HUDEP-2 (cell line): ENCODE measurements around the gene CDK5RAP3.
A peak's percentile ranks its signal among the peaks of the same experiment; 100 is the strongest.
"Not testable (repeated sequence)": the region's sequence is repeated elsewhere in the genome, so short reads cannot be mapped to it uniquely, and the experiment has no call there.

Experiments
- DNase-seq, 76 experiments: peaks; one replicate each; lab custom pipeline; 2025; ENCODE audit not compliant: unreplicated experiment in 76 of 76; lab: John Stamatoyannopoulos, UW

CDK5RAP3 gene

DNA sequence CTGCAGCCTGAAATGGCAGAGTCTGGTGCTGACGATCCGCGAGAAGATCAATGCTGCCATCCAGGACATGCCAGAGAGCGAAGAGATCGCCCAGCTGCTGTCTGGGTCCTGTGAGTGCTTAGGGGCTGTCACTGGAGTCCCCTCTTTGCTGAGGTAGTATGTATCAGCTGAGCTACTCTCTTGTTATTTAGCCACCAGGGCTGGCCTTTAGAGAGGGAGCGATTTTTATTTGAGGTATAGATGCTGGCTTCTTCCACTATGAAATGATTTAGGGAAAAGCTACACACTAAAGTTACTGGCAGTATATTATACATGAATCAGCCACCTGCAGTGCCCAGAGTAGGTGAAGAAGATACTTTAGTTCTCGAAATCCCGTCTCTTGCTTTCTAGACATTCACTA is 2.6 kb downstream of the CDK5RAP3 start:
- DNase-seq = no peak

DNA sequence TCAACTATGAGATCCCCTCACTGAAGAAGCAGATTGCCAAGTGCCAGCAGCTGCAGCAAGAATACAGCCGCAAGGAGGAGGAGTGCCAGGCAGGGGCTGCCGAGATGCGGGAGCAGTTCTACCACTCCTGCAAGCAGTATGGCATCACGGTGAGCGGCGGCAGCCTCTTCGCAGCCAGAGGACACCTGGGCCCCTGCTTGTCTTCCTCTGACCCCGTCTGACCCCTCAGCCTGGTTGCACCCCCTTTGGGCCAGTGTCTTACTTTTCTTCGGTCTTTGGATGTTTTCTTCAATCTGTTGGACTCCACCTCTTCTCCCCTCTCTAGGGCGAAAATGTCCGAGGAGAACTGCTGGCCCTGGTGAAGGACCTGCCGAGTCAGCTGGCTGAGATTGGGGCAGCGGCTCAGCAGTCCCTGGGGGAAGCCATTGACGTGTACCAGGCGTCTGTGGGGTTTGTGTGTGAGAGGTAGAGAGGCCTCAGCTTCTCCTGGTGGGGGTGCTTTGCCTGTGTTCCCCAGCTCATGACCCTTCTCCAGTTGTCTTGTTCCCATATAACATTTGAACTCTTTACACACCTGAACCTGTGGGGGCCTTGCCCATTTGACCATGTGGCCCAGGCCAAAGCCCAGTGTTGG is 4.4 kb downstream of the CDK5RAP3 start:
- no peak for DNase-seq

DNA sequence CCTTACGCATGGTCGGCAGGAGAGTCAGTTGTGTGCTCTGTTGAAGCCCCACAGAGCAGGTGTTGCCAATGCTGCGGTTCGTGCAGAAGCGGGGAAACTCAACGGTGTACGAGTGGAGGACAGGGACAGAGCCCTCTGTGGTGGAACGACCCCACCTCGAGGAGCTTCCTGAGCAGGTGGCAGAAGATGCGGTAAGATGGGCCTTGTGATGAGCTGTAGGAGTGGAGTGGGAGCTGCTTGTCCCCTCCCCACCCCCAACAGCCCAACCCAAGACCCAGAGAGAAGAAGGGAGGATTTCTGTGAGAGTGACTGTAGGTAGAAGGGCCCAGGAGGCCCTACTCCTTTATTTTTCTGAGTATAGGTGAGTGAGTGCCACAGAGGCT is 4.9 kb downstream of the CDK5RAP3 start:
- DNase-seq = no peak

DNA sequence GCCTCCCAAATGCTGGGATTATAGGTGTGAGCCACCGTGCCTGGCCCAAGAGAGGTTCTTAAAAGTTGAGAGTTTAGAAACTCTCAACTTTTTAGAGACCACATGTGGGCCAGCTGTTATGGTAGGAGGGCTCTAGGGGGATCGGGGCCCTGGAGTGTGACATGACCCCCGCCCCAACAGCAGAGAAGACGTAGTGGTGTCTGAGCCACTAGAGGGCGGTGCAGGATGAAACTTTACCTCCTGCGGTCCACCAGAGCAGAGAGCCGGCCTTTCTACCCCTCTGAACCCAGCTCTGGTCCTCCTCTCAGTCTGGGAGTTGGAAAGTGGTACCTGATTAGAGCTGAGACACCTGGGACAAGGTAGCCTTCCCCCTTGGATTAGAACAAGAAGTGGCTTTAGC is 7.4 kb downstream of the CDK5RAP3 start:
- peak in 49 of 76 experiments; percentile 3 to 55 (median 23) for DNase-seq

DNA sequence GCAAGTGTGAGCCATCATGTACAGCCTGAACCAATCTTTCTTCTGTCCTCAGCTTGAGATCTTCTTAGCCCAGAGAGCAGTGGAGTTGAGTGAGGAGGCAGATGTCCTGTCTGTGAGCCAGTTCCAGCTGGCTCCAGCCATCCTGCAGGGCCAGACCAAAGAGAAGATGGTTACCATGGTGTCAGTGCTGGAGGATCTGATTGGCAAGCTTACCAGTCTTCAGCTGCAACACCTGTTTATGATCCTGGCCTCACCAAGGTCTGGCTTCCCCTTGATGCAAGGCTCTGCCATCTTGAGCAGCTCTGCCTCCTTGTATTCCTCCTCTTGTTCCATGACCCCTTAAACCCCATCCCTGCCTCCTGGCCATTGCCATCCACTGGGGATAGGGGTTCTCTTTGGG is 9.6 kb downstream of the CDK5RAP3 start:
- no peak for DNase-seq

DNA sequence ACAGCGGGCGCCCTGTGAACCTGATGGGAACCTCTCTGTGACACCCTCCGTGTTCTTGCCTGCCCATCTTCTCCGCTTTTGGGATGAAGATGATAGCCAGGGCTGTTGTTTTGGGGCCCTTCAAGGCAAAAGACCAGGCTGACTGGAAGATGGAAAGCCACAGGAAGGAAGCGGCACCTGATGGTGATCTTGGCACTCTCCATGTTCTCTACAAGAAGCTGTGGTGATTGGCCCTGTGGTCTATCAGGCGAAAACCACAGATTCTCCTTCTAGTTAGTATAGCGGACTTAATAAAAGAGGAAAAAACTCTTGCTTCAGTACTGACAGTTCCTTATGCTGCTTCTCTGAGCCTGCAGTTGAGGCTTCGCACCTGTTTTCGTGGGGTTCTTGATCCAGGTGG is 10.5 kb downstream of the CDK5RAP3 start:
- DNase-seq = no peak

DNA sequence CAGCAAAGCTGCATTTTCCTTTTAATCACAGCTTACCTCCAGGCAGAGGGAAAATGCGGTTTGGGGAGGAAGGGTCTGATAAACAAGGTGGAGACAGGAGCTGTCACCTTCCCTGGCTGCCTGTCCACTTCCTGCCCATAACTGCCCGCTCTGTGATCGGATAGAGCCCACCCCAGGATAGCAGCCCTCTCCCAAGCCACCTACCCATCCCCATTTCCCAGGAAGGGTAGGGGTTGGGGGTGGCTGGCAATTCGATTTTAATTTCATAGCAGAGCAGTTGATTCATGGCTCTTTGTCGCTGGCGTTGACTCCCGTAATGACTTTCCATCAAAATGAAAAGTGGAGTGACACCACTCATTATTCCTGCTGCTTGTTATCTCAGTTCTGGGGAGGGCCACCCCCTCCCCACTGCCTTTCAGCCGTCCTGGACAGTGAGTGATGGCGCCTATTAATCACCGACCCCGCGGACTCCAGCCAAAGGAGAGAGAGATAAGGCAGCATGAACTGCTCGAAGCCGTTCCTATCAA is 11.2 kb downstream of the CDK5RAP3 start:
- no peak for DNase-seq

DNA sequence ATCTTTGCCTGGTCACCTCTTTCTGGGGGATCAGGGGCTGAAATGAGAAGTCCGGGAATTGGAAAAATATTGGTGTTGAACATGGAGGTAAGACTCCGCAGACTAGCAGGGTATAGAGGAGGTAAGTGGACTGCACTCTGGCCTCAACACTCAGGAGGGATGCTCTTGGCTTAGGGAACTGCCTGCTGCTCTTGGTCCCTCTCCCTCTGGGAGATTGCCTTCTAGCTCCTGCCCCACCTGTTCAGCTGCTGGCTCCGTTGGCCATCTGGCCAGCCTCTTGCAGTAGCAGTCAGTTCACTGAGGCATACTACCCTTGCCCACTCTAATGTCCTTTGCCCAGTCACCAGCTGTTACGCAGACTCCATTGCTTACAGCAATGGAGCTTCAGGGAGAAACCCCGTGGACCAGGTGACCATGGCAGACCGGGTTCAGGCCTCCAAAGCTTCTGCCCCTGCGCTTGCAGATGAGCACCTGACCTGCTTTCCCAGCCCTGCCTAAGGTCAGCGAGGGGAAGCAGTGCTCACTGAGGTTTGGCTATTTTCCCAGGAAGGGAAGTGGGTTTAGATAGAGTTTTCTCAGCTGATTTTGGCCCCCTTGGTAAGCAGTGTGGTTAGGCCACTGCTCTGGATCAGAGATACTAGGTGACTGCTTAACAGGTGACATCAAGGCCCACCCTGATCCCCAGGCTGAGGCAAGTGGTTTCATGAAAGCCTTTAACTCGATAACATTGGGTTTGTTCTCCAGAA is 11.9 kb downstream of the CDK5RAP3 start:
- no peak for DNase-seq

DNA sequence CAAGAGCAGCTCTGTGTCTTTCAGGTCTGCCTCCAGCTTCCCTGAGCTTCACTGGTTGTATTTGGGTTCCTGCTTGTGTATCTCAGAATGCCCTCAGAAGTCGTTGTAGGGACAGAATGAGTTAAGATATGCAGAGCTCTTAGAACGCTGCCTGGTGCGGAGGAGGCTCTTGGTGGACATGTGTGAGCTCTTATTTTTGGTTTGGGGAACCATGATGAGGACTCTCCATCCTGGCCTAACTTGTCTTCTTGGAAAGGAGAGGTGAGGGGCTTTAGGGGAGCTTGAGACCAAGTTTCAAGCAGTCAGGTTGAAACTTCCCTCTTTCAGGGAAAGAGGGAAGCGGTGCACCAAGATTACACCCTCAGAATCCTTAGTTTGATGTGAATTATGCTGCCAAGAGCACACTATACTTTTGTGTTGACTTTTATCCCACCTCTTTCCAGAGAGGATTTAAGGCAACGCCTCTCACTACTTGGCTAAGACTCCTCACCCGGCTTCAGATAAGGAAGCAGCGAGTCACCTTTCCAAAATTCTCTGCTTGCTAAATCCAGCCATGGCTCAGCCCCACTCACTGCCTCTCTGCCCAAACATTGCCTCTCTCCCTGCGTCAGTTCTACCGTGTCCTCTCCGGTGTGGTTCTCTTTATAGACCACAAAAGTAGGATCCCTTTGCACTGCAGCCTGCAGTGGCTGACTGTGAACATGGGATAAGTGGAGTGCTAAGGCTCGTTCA is 12.7 kb downstream of the CDK5RAP3 start:
- DNase-seq = no peak

DNA sequence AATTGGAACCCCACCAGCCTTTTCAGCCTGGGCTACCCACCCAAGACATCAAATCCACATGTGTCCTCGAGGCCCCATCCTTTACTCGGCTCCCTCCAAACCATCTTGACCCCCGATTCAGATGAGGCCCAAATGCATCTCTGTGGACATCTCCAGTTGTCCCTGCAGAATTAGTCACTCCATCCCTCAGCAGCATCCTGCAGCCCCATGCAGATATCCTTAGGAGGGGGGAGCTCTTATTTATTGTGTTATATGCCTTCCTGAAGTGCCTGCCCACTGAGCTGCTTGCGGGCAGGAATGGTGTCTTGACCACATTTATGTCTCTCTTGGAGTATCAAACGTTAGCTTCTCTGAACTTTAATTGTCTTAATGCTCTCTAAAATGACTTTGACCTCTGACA is 15.6 kb downstream of the CDK5RAP3 start:
- no peak for DNase-seq

DNA sequence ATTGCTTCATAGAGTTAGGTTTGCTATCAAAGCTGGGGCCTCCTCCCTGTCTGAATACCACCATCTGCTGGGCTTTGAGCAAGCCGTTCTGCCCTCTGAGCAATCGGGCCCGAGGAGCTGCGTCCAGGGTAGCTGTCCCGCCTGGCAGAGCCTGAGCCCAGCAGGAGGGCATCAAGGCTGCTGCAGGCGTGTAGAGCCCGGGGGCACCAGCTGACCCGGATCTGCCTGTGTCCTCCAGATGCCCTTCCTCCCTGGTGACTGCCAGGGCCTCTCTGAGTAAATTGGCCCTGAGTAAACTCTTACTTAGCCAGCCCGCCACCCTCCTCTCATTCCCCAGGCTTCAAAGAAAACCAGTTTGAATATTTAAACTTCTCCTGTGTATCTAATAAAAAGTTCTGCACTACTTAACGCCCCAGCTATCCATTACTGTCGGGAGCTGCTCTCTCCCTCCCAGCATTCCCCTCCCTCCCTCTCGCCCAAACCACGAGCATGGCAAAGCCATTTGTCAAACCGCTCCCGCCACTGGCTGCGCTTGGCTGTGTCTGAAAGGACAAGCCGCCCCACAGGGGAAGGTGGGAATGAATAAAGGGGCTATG is 16.4 kb downstream of the CDK5RAP3 start:
- DNase-seq = no peak

DNA sequence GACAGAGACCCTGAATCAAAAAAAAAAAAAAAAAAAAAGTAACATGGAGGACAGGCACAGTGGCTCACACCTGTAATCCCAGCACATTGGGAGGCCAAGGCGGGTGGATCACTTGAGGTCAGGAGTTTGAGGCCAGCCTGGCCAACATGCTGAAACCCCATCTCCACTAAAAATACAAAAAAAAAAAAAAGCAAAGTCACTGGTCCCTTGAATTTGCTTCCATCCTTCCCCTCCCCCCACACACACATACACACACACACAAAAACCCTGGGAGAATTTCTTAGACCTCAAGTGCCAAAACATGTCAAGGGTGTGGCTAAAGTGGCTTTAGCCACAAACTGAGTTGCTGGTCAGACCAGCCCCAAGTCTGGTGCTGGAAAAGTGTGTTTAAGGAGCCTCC is 17.5 kb downstream of the CDK5RAP3 start:
- not testable (repeated sequence) for DNase-seq

DNA sequence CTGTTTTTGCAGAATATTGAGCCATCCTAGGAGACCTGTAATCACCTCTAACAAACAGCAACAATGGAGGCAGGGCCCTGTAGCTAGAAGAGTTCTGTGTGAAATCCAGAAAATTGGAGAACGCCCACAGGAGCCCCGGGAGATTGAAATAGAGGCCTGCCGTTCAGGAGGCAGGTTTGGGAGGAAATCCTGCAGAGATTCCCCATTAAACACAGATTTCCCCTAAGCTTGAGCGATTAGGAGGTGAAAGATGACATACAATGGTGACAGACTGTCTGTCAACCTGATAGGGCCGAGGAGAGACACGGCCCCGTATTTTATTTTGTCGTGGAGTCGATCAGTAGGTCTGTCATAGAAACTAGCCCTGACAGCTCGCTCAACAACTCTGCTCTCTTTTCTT is 18.2 kb downstream of the CDK5RAP3 start:
- no peak for DNase-seq

DNA sequence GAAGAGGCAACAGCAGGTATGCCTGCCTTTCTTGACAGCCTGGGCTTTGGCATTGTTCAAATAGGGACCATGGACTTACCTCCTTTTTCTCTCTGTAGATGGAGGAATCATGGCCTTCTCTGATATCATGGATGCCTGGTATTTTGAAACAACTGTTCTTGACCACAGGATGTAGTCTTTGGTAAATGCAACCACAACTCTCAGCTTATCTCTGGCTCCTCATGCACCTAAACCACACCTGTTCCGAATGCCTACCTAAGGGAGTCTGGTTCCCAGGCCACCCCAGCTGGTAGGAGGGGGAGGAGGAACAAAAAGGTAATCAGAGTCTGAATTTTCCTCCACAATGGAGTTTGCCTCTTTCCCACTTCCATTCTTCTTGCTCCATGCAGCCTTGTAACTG is 18.8 kb downstream of the CDK5RAP3 start:
- DNase-seq = no peak

DNA sequence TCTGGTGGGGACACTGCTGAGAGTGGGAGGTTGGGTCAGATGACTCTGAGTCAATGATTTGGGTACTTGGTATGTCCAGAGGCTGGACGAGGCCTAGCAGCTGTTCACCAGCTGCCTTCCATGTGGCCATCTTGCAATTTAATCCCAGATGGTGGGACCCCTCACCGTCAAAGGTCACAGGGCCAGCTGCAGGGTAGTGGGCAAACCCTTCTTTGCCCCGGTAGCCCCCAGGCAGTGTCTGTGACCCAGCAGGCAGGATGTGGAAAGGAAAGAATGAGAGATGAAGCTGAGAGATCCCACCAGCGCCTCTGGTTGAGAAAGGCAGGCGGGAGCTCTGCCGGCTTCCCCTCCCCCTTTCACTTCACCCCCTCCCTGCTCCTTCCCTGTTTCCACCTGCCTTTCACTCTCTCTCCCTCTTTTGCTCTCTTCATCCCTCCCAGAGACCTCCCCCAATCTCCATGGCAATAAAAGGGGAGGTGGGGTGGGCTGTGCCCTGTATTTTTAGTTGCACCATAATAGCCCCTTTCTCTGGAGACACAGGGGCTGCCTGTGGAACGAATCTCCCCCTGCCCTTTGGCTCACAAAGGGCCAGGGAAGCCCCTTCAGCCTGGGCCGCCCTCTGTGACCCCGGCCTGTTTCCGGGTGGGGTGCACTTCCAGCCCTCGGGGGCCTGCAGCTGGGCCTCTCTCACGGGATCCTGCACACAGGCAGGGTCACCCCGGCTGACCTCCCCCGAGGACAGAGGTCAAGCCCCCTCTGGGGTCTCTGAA is 20.2 kb downstream of the CDK5RAP3 start:
- peak in 1 of 76 experiments; percentile 4 for DNase-seq

DNA sequence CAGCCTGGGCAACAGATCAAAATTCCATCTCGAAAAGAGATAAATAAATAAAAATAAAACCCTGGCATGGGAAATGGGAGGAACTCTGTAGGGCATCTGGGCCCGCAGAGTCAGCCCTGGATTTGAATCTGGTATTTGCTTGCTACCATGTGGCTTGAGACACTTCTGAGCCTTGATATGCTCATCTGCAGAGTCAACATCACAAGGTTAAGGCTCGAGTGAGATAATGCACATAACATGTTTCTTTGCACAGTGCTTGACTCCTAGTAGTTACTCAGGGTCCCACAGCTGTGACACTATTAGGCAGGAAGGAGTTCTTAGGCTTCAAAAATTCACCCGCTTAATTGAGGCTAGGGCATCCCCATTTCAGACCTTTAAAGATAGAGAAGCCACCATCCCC is 21.3 kb downstream of the CDK5RAP3 start:
- no peak for DNase-seq

DNA sequence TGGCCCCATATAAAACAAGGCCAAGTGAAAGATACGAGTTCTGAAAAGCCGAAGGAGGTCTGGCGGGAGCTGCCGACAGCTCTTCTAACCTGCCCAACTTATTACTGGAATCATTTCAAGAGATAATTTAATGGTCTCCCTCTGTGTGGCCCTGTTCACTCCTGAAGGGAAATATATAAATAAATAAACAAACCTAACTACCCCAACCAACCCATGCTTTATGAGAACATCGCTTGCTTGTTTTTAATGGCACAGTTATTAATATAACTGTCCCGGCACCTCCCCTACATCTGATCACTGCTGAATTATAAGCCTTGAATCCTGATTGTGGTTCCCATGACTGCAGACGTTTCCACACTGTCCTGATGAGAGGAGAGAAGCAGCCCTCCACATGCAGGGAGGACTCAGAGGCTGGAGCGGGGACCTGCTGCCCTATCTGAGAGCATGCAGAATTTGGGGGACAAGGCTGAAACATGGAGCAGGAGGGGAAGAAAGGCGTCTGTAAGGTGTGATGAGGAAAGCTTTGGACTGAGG is 22.2 kb downstream of the CDK5RAP3 start:
- no peak for DNase-seq

DNA sequence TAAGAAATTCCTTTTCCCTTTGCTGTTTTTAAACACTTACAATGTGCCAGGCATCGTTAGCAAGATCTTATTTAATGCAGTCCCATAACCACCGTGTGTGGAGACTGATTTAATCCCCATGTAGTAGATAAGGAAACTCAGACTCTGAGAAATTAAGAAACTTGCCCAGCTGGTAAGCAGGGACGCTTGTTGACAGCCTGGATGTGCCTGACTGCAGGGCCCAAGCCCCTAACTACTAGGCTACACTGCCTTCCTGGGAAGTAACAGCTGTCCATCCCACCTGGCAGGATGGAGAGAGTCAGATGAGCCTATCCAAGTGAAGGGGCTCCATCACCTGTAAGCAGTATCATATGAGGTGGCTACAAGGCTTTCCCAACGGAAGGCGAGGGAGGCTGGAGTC is 23.1 kb downstream of the CDK5RAP3 start:
- no peak for DNase-seq

DNA sequence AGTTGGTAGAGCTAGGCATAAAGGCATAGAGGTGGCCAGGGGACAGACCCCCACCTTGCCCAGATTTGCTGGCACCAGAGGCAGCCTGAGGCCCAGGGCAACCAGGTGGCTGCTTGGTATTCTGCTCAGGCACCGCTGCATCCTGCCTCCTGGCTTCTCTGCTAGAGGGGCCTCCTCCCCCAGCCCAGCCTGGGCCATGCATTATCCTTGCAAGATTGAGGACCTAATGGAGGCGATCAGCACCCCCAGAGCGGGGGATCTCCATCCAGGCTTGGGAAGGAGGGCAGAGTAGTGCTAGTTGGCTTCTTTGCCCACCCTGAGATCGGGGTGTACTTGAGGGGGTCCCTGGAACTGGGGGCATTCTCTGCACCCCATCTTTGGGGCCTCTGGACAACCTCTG is 23.8 kb downstream of the CDK5RAP3 start:
- DNase-seq = no peak

DNA sequence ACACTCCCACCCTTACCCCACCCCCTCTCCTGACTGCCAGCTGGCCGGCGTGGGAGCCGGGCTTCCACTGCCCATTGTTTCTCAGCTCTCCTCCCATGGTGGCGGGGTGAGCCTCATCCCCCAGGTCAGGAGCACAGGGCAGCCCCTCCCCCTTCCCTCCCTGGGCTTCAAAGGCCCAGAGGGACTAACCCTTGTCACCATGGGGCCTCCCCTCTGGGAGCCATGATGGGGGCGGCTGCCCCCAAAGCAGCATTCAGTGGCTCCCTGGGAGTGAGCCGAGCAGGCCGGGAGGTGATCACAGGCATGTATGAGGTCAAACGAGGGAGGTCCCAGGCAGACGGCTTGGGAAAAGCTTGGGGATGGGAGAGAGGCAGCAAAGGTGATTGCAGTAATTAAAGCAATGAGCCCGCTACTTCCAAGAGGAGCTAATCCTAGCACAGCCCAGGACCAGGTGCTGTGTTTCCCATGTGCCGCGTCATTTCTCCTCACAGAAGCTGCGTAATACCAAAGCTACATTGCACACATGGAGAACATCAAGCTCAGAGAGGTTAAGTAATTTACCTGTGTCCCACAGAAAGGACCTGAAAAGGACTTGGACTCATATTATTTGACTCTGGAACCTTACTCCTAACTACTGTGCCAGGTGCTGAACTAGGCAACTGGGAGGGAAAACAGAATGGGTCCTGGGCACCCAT is 24.5 kb downstream of the CDK5RAP3 start:
- no peak for DNase-seq
